Glutamatergic neuron (in vitro differentiated cells): ENCODE data around the gene KCNJ12. TPM values are rescaled to one million over a fixed set of nuclear protein-coding genes. Genes with fewer than 3 reads are reported as not detected.
"Not testable (repeated sequence)": the region's sequence is repeated elsewhere in the genome, so short reads cannot be mapped to it uniquely, and the experiment has no call there.

Experiments used
- DNase-seq: peaks from one replicate; pipeline ENCODE4 v3.0.0; 2022
- H3K27ac Mint-ChIP-seq: one replicate; pipeline ENCODE4 v1.8.0; 2020; ENCODE audit warnings: mild to moderate bottlenecking, mixed read lengths, inconsistent platforms; ENCODE audit not compliant: unreplicated experiment
- H3K27me3 Mint-ChIP-seq: one replicate; pipeline ENCODE4 v1.8.0; 2020; ENCODE audit warnings: mild to moderate bottlenecking, moderate library complexity, mixed read lengths, inconsistent platforms; ENCODE audit not compliant: unreplicated experiment
- H3K36me3 Mint-ChIP-seq: one replicate; pipeline ENCODE4 v1.8.0; 2020; ENCODE audit warnings: mild to moderate bottlenecking, mixed read lengths, inconsistent platforms; ENCODE audit not compliant: unreplicated experiment
- H3K4me1 Mint-ChIP-seq: one replicate; pipeline ENCODE4 v1.8.0; 2020; ENCODE audit warnings: mild to moderate bottlenecking, low read depth, mixed read lengths, inconsistent platforms; ENCODE audit not compliant: unreplicated experiment
- H3K4me3 Mint-ChIP-seq: one replicate; pipeline ENCODE4 v1.8.0; 2020; ENCODE audit warnings: mild to moderate bottlenecking, mixed read lengths, inconsistent platforms; ENCODE audit not compliant: unreplicated experiment
- H3K9me3 Mint-ChIP-seq: one replicate; pipeline ENCODE4 v1.8.0; 2020; ENCODE audit warnings: mild to moderate bottlenecking, moderate library complexity, mixed read lengths, inconsistent platforms; ENCODE audit not compliant: unreplicated experiment
- CTCF ChIP-seq: fragments of 200-600 bp; sonication (generic); IDR thresholded peaks from one replicate; pipeline ENCODE4 v1.5.0; 2021; ENCODE audit not compliant: partially characterized antibody, unreplicated experiment
- total RNA-seq: library from RNA; stranded (reverse); fragmentation: NEBNext Ultra II Directional; extraction: Animal tissue kit (Norgen Biotek cat#: 25700); gene quantifications from one replicate; pipeline ENCODE4 v1.2.1, GENCODE V29; 2021; ENCODE audit not compliant: unreplicated experiment

The KCNJ12 gene
- total RNA-seq, 1 donor from 2014 or later: 9.6 TPM

- peak; percentile 68 for DNase-seq
- no peak for TF ChIP-seq CTCF
- peak overlapping the region; percentile 42 for H3K4me3 Mint-ChIP-seq
- H3K9me3 Mint-ChIP-seq: peaks cover 11% of the 10 kb centered on the region
- peaks cover 3% of the 10 kb centered on the region for H3K36me3 Mint-ChIP-seq
- peaks cover 12% of the 10 kb centered on the region for H3K27me3 Mint-ChIP-seq
- peaks cover 18% of the 10 kb centered on the region for H3K4me1 Mint-ChIP-seq
- H3K27ac Mint-ChIP-seq: peak overlapping the region; percentile 84
Observed at GRCh38 chr17:21397341-21398190, 21.4 kb downstream of the KCNJ12 start.

GRCh38 chr17:21399474-21400186, 23.5 kb downstream of the KCNJ12 start:
- Mint-ChIP-seq H3K27me3 (peaks cover 10% of the 10 kb centered on the region), H3K4me1 (peaks cover 13% of the 10 kb centered on the region), H3K36me3 (peaks cover 3% of the 10 kb centered on the region), H3K9me3 (peaks cover 15% of the 10 kb centered on the region), H3K27ac (no peak overlapping the region), H3K4me3 (no peak overlapping the region)
- DNase-seq: no peak
- no peak for TF ChIP-seq CTCF

GRCh38 chr17:21400187-21400569, 24.0 kb downstream of the KCNJ12 start:
- H3K36me3 Mint-ChIP-seq, H3K27ac Mint-ChIP-seq, DNase-seq, H3K4me3 Mint-ChIP-seq: not testable (repeated sequence)
- Mint-ChIP-seq H3K27me3 (peaks cover 10% of the 10 kb centered on the region), H3K4me1 (peaks cover 13% of the 10 kb centered on the region), H3K9me3 (peaks cover 15% of the 10 kb centered on the region)

GRCh38 chr17:21400816-21401593, 24.8 kb downstream of the KCNJ12 start:
- peak overlapping the region; percentile 38 for H3K27ac Mint-ChIP-seq
- peaks cover 10% of the 10 kb centered on the region for H3K27me3 Mint-ChIP-seq

GRCh38 chr17:21402166-21402571, 26.0 kb downstream of the KCNJ12 start:
- H3K27ac Mint-ChIP-seq, H3K4me1 Mint-ChIP-seq, DNase-seq, H3K4me3 Mint-ChIP-seq, H3K36me3 Mint-ChIP-seq: not testable (repeated sequence)
- peaks cover 10% of the 10 kb centered on the region for H3K27me3 Mint-ChIP-seq
- H3K9me3 Mint-ChIP-seq: peaks cover 13% of the 10 kb centered on the region

More at GRCh38 chr17:21400816-21401593, 24.8 kb downstream of the KCNJ12 start:
- peaks cover 3% of the 10 kb centered on the region for H3K36me3 Mint-ChIP-seq
- no peak for TF ChIP-seq CTCF
- peaks cover 13% of the 10 kb centered on the region for H3K4me1 Mint-ChIP-seq
- H3K9me3 Mint-ChIP-seq: peaks cover 13% of the 10 kb centered on the region
- no peak overlapping the region for H3K4me3 Mint-ChIP-seq
- no peak for DNase-seq

GRCh38 chr17:21402926-21403325, 26.8 kb downstream of the KCNJ12 start:
- Mint-ChIP-seq H3K27ac (peak overlapping the region; percentile 38), H3K9me3 (peaks cover 11% of the 10 kb centered on the region)
- H3K36me3 Mint-ChIP-seq, H3K4me1 Mint-ChIP-seq, DNase-seq, H3K27me3 Mint-ChIP-seq, H3K4me3 Mint-ChIP-seq: not testable (repeated sequence)

GRCh38 chr17:21404106-21404505, 27.9 kb downstream of the KCNJ12 start:
- H3K9me3 Mint-ChIP-seq: peaks cover 11% of the 10 kb centered on the region
- H3K4me3 Mint-ChIP-seq, DNase-seq, H3K27me3 Mint-ChIP-seq, H3K4me1 Mint-ChIP-seq, H3K36me3 Mint-ChIP-seq, H3K27ac Mint-ChIP-seq: not testable (repeated sequence)

- H3K4me1 Mint-ChIP-seq, H3K4me3 Mint-ChIP-seq, H3K27me3 Mint-ChIP-seq, H3K36me3 Mint-ChIP-seq, DNase-seq, H3K27ac Mint-ChIP-seq: not testable (repeated sequence)
- peaks cover 11% of the 10 kb centered on the region for H3K9me3 Mint-ChIP-seq
Observed at GRCh38 chr17:21404539-21404938, 28.4 kb downstream of the KCNJ12 start.
